22Rv1 (cell line): ENCODE results near the gene MYOD1.

Experiments
- H3K27ac ChIP-seq: fragments of 450-650 bp; 2 replicates; pipeline ENCODE4 v1.5.1; 2017
- CTCF ChIP-seq: fragments of 450-650 bp; IDR thresholded peaks from 2 replicates; pipeline ENCODE4 v1.5.1; 2017; ENCODE audit warnings: mild to moderate bottlenecking
- ZFX ChIP-seq: fragments of 450-650 bp; IDR thresholded peaks from 2 replicates; pipeline ENCODE4 v1.6.1; 2017; ENCODE audit warnings: antibody characterized with exemption, borderline replicate concordance

The MYOD1 gene

GRCh38 chr11:17703951-17704350 lies 15.4 kb upstream of the MYOD1 start:
- no peak for TF ChIP-seq ZFX
- no peak for TF ChIP-seq CTCF
- no peak overlapping the region for H3K27ac ChIP-seq

GRCh38 chr11:17707830-17708229 lies 11.5 kb upstream of the MYOD1 start:
- no peak overlapping the region for H3K27ac ChIP-seq
- TF ChIP-seq CTCF (no peak), ZFX (no peak)

- no peak overlapping the region for H3K27ac ChIP-seq
- TF ChIP-seq CTCF = no peak
- TF ChIP-seq ZFX = no peak
Observed at GRCh38 chr11:17711836-17712235, 7.5 kb upstream of the MYOD1 start.

- TF ChIP-seq CTCF (no peak), ZFX (no peak)
- H3K27ac ChIP-seq = no peak overlapping the region
Observed at GRCh38 chr11:17713851-17714250, 5.5 kb upstream of the MYOD1 start.

GRCh38 chr11:17714356-17714854 lies 5.0 kb upstream of the MYOD1 start:
- TF ChIP-seq ZFX = no peak

GRCh38 chr11:17714870-17715269 lies 4.5 kb upstream of the MYOD1 start:
- no peak for TF ChIP-seq ZFX
- no peak for TF ChIP-seq CTCF
- no peak overlapping the region for H3K27ac ChIP-seq

More at GRCh38 chr11:17714356-17714854, 5.0 kb upstream of the MYOD1 start:
- H3K27ac ChIP-seq = no peak overlapping the region

- TF ChIP-seq ZFX (no peak), CTCF (no peak)
- H3K27ac ChIP-seq = no peak overlapping the region
Observed at GRCh38 chr11:17716807-17717206, 2.6 kb upstream of the MYOD1 start.

GRCh38 chr11:17718015-17718414 lies 1.4 kb upstream of the MYOD1 start:
- no peak overlapping the region for H3K27ac ChIP-seq
- no peak for TF ChIP-seq ZFX
- no peak for TF ChIP-seq CTCF
